Karpas-422 (cell line): ENCODE measurements around the gene SIRT3. TPM values are rescaled to one million over a fixed set of nuclear protein-coding genes. Genes with fewer than 3 reads are reported as not detected.

ENCODE experiments used
- DNase-seq: peaks from one replicate; pipeline ENCODE4 v3.0.0-alpha.2; 2015
- H2AFZ ChIP-seq: fragments of 200-600 bp; sonication (generic); 2 replicates; pipeline ENCODE4 v1.6.1; 2014; ENCODE audit warnings: antibody characterized with exemption, low read length, mixed read lengths
- H3K27ac ChIP-seq: fragments of 200-600 bp; sonication (generic); 2 replicates; pipeline ENCODE4 v1.5.1; 2014; ENCODE audit warnings: mild to moderate bottlenecking, low read length, moderate library complexity
- H3K27me3 ChIP-seq: fragments of 200-600 bp; sonication (generic); 2 replicates; pipeline ENCODE4 v1.6.1; 2014; ENCODE audit warnings: low read length, mixed read lengths
- H3K36me3 ChIP-seq: fragments of 200-600 bp; sonication (generic); 2 replicates; pipeline ENCODE4 v1.6.1; 2014; ENCODE audit warnings: low read length, mixed read lengths; ENCODE audit not compliant: insufficient read depth
- H3K4me1 ChIP-seq: fragments of 200-600 bp; sonication (generic); 2 replicates; pipeline ENCODE4 v1.6.1; 2014; ENCODE audit warnings: mild to moderate bottlenecking, low read length, mixed read lengths
- H3K4me2 ChIP-seq: fragments of 200-600 bp; sonication (generic); 2 replicates; pipeline ENCODE4 v1.6.1; 2014; ENCODE audit warnings: low read length, low read depth, mild to moderate bottlenecking; ENCODE audit not compliant: poor library complexity, severe bottlenecking
- H3K4me3 ChIP-seq: fragments of 200-600 bp; sonication (generic); 2 replicates; pipeline ENCODE4 v1.5.1; 2014; ENCODE audit warnings: mild to moderate bottlenecking, antibody characterized with exemption, low read length, mixed read lengths
- H3K79me2 ChIP-seq: fragments of 200-600 bp; sonication (generic); 2 replicates; pipeline ENCODE4 v1.6.1; 2014; ENCODE audit warnings: mild to moderate bottlenecking, low read length, mixed read lengths
- H3K9ac ChIP-seq: fragments of 200-600 bp; sonication (generic); 2 replicates; pipeline ENCODE4 v1.6.0; 2014; ENCODE audit warnings: low read length
- H3K9me2 ChIP-seq: fragments of 200-600 bp; sonication (generic), shearing (Covaris generic); replicated peaks from 2 replicates; pipeline ENCODE4 v1.6.0; 2014; ENCODE audit warnings: mild to moderate bottlenecking, low read length, moderate library complexity; ENCODE audit not compliant: insufficient read depth
- H3K9me3 ChIP-seq: fragments of 300-700, 200-600 bp; sonication (generic); 2 replicates; pipeline ENCODE4 v1.6.1; 2014; ENCODE audit warnings: low read length, mixed read lengths
- H4K20me1 ChIP-seq: fragments of 200-600 bp; sonication (generic); 2 replicates; pipeline ENCODE4 v1.6.1; 2014; ENCODE audit warnings: mild to moderate bottlenecking, antibody characterized with exemption, low read length, low read depth; ENCODE audit not compliant: insufficient read depth
- total RNA-seq: library from RNA; depleted of rRNA; stranded (reverse); fragments of >200 nt; shearing (Covaris generic); gene quantifications from 2 replicates; pipeline ENCODE4 v1.2.3, GENCODE V29; 2014; ENCODE audit warnings: low replicate concordance

Gene SIRT3
- total RNA-seq, 1 experiment from 2014 or later = 13.6 TPM

DNA sequence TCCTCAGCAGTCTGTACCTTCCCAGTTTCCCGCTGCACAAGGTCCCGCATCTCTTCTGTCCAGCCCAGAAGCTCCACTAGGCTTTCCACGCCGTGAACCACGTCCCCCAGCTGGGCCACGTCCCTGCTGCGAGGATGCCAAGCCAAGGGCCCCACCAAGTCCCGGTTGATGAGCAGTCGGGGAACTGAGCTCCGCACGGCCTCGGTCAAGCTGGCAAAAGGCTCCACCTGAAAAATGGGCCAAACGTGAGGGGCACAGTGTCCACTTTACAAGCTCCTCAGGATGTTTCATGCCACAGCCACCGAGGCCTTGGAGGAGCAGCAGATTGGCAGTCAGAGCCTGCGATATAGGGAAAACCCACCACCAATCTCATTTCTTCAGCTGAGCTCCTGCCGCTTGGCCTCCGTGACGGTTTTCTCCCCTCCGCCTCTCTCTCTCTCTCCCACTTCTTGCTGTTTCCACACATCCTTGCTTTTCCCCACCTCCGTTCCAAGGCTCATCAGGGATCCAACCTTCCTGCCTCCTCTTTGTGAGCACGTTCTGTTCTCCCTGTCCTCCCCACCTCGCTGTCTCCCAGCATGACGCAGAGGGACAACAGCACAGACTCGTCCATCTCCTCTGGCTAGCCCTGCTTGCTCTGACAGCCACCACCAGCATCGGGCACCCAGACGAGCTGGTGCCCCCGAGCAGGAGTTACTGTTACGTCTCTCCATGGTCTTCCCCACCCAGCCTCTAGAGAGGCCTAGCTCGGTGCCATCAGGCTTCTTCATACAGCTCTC is 17.1 kb downstream of the SIRT3 start:
- Histone ChIP-seq H3K79me2 (no peaks in the 10 kb centered on the region), H4K20me1 (no peaks in the 10 kb centered on the region), H3K4me1 (no peaks in the 10 kb centered on the region), H3K9ac (no peak overlapping the region), H3K4me2 (no peak overlapping the region), H3K9me3 (no peaks in the 10 kb centered on the region), H3K27me3 (no peaks in the 10 kb centered on the region), H3K9me2 (no peaks in the 10 kb centered on the region), H3K4me3 (no peak overlapping the region), H2AFZ (no peak overlapping the region), H3K27ac (no peak overlapping the region), H3K36me3 (peaks cover 6% of the 10 kb centered on the region)
- no peak for DNase-seq

DNA sequence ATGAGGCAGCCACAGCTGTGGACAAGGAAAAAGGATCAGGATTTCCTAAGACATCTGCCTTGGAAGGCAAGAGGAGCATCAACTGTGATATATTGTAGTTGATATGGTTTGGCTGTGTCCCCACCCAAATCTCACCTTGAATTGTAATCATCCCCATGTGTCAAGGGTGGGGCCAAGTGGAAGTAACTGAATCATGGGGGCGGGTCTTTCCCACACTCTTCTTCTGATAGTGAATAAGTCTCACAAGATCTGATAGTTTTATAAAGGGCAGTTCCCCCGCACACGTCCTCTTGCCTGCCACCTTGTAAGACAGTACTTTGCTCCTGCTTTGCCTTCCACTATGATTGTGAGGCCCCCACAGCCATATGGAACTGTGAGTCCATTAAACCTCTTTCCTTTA is 18.4 kb downstream of the SIRT3 start:
- no peak overlapping the region for H3K4me3 ChIP-seq
- peaks cover 10% of the 10 kb centered on the region for H3K36me3 ChIP-seq
- no peaks in the 10 kb centered on the region for H3K9me3 ChIP-seq
- H3K79me2 ChIP-seq = no peaks in the 10 kb centered on the region
- H3K9me2 ChIP-seq = no peaks in the 10 kb centered on the region
- H3K9ac ChIP-seq = no peak overlapping the region
- H3K4me1 ChIP-seq = no peaks in the 10 kb centered on the region
- H2AFZ ChIP-seq = no peak overlapping the region
- no peak for DNase-seq
- H3K27ac ChIP-seq = no peak overlapping the region
- no peaks in the 10 kb centered on the region for H4K20me1 ChIP-seq
- H3K27me3 ChIP-seq = no peaks in the 10 kb centered on the region
- H3K4me2 ChIP-seq = no peak overlapping the region

DNA sequence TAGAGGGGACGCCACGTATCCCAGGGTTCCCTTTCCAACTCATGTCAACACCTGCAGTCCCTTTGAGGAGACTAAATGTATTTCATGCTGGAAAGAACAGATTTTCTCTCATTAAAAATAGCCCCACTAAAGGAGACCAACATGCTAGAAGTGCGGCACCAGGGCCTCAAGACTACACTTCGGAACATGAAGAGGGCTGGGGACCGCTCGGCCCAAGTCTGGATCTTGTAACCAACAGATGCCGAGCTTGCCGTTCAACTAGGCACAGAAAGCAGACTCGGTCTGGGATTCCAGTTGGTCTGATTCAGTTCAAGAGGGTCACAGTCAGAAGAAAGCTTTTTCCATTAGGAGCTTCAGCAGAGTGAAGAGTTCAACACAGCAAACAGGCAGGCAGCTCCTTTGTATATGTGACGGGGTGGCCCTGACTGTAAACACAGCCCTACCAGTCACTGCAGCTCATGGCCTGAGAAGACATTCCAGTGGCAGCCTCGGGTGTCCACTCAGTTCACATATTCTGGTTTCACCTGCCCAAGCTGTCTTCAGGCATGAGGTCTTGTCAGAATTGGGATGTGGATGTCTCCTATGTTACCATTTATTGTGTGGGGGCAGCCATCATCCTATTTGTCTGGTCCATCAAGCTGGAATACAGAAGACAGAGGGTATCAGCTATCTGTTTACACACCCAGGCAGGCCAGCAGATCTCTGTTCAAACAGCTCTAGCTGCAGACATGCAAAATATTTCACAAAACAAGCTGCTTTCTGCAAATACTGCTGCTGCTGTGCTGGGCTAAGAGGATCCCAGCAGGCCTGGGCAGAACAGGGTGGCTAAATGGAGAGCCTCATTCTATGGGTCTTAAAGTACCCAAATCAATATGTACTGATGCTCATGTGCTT is 19.8 kb downstream of the SIRT3 start:
- no peak overlapping the region for H3K4me3 ChIP-seq
- peaks cover 7% of the 10 kb centered on the region for H3K79me2 ChIP-seq
- no peaks in the 10 kb centered on the region for H3K9me2 ChIP-seq
- DNase-seq = no peak
- no peaks in the 10 kb centered on the region for H3K27me3 ChIP-seq
- H3K36me3 ChIP-seq = peaks cover 11% of the 10 kb centered on the region
- H3K4me1 ChIP-seq = no peaks in the 10 kb centered on the region
- H3K27ac ChIP-seq = no peak overlapping the region
- no peak overlapping the region for H2AFZ ChIP-seq
- H4K20me1 ChIP-seq = no peaks in the 10 kb centered on the region
- no peaks in the 10 kb centered on the region for H3K9me3 ChIP-seq
- H3K4me2 ChIP-seq = no peak overlapping the region
- no peak overlapping the region for H3K9ac ChIP-seq

DNA sequence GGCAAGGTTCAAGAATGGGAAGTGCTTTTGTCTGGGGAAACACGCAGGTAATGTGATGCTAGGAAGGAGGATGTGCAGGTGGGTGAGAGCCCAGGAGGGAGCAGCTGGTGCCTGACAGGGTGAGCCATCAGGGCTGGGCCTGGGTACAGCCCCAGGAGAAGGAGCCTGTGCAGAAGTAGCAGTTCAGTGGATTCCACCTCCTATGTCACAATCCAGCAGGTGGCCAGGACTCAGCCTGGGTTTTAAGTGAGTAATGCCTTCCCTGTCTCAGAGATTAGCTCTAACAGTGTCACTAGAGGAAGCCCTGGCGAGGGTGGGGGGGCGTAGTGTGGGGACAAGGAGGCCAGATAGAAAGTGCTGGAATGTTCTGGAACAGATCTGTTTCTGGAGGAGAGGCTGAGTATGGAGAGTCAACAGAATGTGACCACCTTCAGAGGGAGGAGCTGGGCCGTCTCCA is 20.5 kb downstream of the SIRT3 start:
- H3K9me3 ChIP-seq = no peaks in the 10 kb centered on the region
- DNase-seq = no peak
- no peaks in the 10 kb centered on the region for H3K4me1 ChIP-seq
- peaks cover 14% of the 10 kb centered on the region for H3K79me2 ChIP-seq
- H3K27me3 ChIP-seq = no peaks in the 10 kb centered on the region
- H3K9me2 ChIP-seq = no peaks in the 10 kb centered on the region
- no peak overlapping the region for H2AFZ ChIP-seq
- no peak overlapping the region for H3K9ac ChIP-seq
- no peak overlapping the region for H3K27ac ChIP-seq
- H3K36me3 ChIP-seq = peaks cover 19% of the 10 kb centered on the region
- H4K20me1 ChIP-seq = no peaks in the 10 kb centered on the region
- H3K4me3 ChIP-seq = no peak overlapping the region
- no peak overlapping the region for H3K4me2 ChIP-seq

DNA sequence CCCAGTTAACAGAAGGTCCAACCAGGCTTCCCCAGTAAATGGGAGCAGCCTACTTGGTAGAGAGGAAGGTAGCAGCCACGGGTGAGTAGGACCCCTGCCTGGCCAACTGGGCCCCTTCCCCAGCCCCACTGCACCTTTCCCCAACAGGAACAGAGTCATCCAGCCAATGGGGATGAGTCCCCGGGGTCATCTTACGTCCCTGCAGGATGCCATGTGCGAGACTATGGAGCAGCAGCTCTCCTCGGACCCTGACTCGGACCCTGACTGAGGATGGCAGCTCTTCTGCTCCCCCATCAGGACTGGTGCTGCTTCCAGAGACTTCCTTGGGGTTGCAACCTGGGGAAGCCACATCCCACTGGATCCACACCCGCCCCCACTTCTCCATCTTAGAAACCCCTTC is 22.1 kb downstream of the SIRT3 start:
- DNase-seq = no peak
- H3K27me3 ChIP-seq = no peaks in the 10 kb centered on the region
- no peak overlapping the region for H3K4me3 ChIP-seq
- H3K79me2 ChIP-seq = peaks cover 29% of the 10 kb centered on the region
- H3K36me3 ChIP-seq = peaks cover 25% of the 10 kb centered on the region
- H2AFZ ChIP-seq = no peak overlapping the region
- H3K27ac ChIP-seq = no peak overlapping the region
- no peak overlapping the region for H3K9ac ChIP-seq
- no peaks in the 10 kb centered on the region for H3K9me2 ChIP-seq
- peaks cover 14% of the 10 kb centered on the region; the same call in 1 of the 2 replicates for H4K20me1 ChIP-seq
- no peaks in the 10 kb centered on the region for H3K9me3 ChIP-seq
- H3K4me2 ChIP-seq = no peak overlapping the region
- peaks cover 15% of the 10 kb centered on the region for H3K4me1 ChIP-seq

DNA sequence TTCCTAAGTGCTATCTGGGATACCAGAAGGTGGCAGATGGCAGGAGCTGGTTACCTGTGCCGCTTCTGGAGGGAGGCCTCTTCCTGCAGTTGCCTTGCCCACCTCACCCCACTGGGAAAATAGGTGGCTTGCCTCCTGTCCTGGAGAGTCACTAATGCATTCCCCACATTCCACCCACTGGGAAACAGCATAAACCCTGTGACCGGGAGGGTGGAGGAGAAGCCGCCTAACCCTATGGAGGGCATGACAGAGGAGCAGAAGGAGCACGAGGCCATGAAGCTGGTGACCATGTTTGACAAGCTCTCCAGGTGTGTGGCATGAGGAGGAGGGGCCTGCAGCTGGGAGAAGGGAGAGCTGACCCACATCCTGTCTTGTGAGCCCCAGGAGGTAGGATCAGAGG is 23.0 kb downstream of the SIRT3 start:
- Histone ChIP-seq H3K27me3 (no peaks in the 10 kb centered on the region), H3K9me2 (no peaks in the 10 kb centered on the region), H3K36me3 (peaks cover 25% of the 10 kb centered on the region), H2AFZ (no peak overlapping the region), H3K9me3 (no peaks in the 10 kb centered on the region), H3K27ac (no peak overlapping the region), H4K20me1 (peaks cover 15% of the 10 kb centered on the region; the same call in 1 of the 2 replicates), H3K9ac (no peak overlapping the region), H3K4me2 (no peak overlapping the region), H3K4me3 (no peak overlapping the region), H3K79me2 (peaks cover 37% of the 10 kb centered on the region), H3K4me1 (peaks cover 15% of the 10 kb centered on the region)
- no peak for DNase-seq

DNA sequence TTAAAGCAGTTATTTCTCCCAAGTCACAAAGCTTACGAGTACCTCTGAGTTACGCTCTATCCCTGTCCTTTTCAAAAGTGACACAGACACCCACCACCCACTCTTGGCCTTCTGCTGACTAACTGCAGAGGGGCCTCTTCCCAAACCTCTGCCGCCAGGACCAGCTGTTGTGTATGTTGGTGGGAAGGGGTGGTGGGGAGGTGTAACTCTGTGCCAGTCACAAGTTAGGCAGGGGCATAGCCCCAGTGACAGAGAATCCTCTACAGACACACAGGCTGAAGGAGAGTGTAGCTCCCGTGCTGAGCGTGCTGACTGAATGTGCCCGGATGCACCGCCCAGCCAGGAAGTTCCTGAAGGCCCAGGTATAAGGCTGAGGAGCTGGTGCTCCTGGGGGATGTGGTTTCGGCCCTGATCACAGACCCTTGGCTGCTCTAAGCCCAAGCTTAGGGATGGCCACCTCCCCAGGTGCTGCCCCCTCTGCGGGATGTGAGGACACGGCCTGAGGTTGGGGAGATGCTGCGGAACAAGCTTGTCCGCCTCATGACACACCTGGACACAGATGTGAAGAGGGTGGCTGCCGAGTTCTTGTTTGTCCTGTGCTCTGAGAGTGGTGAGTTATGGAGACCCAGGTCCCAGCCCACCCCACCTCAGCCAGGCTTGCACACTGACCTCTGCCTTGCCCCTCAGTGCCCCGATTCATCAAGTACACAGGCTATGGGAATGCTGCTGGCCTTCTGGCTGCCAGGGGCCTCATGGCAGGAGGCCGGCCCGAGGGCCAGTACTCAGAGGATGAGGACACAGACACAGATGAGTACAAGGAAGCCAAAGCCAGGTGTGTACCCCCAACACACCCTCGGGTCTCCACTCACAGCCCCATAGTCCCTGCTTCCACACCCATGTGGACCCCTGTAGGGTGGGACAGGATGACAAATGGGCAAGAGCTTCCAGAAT is 23.7 kb downstream of the SIRT3 start:
- H3K9me2 ChIP-seq = no peaks in the 10 kb centered on the region
- no peak overlapping the region for H3K4me3 ChIP-seq
- no peaks in the 10 kb centered on the region for H3K27me3 ChIP-seq
- no peak overlapping the region for H3K4me2 ChIP-seq
- H3K4me1 ChIP-seq = peaks cover 15% of the 10 kb centered on the region
- no peak overlapping the region for H3K9ac ChIP-seq
- peaks cover 40% of the 10 kb centered on the region for H3K79me2 ChIP-seq
- peaks cover 25% of the 10 kb centered on the region for H3K36me3 ChIP-seq
- no peak overlapping the region for H3K27ac ChIP-seq
- no peaks in the 10 kb centered on the region for H3K9me3 ChIP-seq
- no peak for DNase-seq
- H4K20me1 ChIP-seq = peaks cover 15% of the 10 kb centered on the region; the same call in 1 of the 2 replicates
- no peak overlapping the region for H2AFZ ChIP-seq
